ENCODE results near the gene PPFIBP2. TPM values are rescaled to one million over a fixed set of nuclear protein-coding genes. Genes with fewer than 3 reads are reported as not detected.

Gene PPFIBP2
- total and polyA plus RNA-seq, 2 of the 13 experiments (the other 11 are each of a cell fraction or from before 2014, with no cell fraction given): 15.0 to 52.5 TPM

DNA sequence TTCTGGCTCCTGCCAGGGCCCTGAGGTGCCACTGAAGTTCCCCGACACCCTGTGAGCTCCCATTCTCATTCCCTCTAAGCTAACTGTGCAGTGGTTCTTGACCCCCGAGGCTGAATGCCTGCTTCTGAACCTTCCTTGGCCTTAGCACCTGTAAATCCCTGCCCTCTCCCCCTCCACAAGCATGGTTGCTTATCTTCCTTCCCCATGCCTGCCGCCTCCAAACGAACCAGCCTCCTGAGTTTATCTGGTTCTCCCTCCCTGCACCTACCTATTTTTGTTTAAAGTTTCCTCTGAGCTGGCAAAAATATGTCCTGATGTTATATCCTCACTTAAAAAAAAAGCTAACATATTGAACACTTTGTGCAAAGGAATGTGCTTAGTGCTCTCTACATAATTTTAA is 33.9 kb downstream of the PPFIBP2 start:
- no peak overlapping the region for H3K27ac ChIP-seq (ENCODE audit: extremely low read length, insufficient read depth, low read length)
- ChIA-PET POLR2A (no interaction called here), CTCF (ENCODE audit: low intra/inter-chr PET ratio, low total read pairs) (no interaction called here)
- H3K79me2 ChIP-seq (ENCODE audit: insufficient read depth, low read length): no peaks in the 10 kb centered on the region
- intact Hi-C loops (cut with micrococcal nuclease; ENCODE audit: unreplicated experiment) (loop anchor here (2.0 kb wide), 1 partner anchor 35 kb away; the partner anchor contains the start of gene PPFIBP2), in situ Hi-C loops (cut with HindIII; ENCODE audit: extremely low pct_ligation_motif_present, low pct_unique_long_range_greater_than_20kb) (no loop called here)
- no peaks in the 10 kb centered on the region for H4K20me1 ChIP-seq (ENCODE audit: insufficient read depth, low read length)
- H3K9me3 ChIP-seq (ENCODE audit: low read length): no peaks in the 10 kb centered on the region
- no peak overlapping the region for H3K4me3 ChIP-seq (replicated peaks in 1 of 3; ENCODE audit: insufficient read depth in 1 of 3, low read depth in 2 of 3, low read length in 3 of 3)
- BruUV-seq (replicated peaks): no TSS peak
- ATAC-seq (no peak), FAIRE-seq (no peak), DNase-seq (ENCODE audit: low spot score) (no peak)
- WGBS (ENCODE audit: low lambda C conversion rate): 62% methylated on average over 4 of the region's 4 CpGs
- H3K9ac ChIP-seq (ENCODE audit: insufficient read depth, low read depth, low read length): no peak overlapping the region
- H3K36me3 ChIP-seq (replicated peaks in 1 of 2; ENCODE audit: control insufficient read depth in 1 of 2, insufficient read depth in 2 of 2, low read length in 2 of 2): peaks cover 0 to 6% of the 10 kb centered on the region in 2 experiments; a peak in 1 of 5 replicates
- H2AFZ ChIP-seq (ENCODE audit: low read length): no peak overlapping the region
- H3K4me1 ChIP-seq (ENCODE audit: insufficient read depth, low read length): no peaks in the 10 kb centered on the region
- no peaks in the 10 kb centered on the region; a peak in 1 of 5 replicates for H3K27me3 ChIP-seq (ENCODE audit: control insufficient read depth in 1 of 2, insufficient read depth in 2 of 2, low read length in 2 of 2)
- no peak overlapping the region for H3K4me2 ChIP-seq (ENCODE audit: low read depth, low read length)
- TF ChIP-seq KLF16 (CRISPR knock-in tag; IDR thresholded peaks at IDR 0.05) (no peak), GPBP1L1 (CRISPR knock-in tag; IDR thresholded peaks at IDR 0.05) (no peak)
- TF ChIP-seq, protein P1, sequence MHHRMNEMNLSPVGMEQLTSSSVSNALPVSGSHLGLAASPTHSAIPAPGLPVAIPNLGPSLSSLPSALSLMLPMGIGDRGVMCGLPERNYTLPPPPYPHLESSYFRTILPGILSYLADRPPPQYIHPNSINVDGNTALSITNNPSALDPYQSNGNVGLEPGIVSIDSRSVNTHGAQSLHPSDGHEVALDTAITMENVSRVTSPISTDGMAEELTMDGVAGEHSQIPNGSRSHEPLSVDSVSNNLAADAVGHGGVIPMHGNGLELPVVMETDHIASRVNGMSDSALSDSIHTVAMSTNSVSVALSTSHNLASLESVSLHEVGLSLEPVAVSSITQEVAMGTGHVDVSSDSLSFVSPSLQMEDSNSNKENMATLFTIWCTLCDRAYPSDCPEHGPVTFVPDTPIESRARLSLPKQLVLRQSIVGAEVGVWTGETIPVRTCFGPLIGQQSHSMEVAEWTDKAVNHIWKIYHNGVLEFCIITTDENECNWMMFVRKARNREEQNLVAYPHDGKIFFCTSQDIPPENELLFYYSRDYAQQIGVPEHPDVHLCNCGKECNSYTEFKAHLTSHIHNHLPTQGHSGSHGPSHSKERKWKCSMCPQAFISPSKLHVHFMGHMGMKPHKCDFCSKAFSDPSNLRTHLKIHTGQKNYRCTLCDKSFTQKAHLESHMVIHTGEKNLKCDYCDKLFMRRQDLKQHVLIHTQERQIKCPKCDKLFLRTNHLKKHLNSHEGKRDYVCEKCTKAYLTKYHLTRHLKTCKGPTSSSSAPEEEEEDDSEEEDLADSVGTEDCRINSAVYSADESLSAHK (CRISPR knock-in tag; IDR thresholded peaks at IDR 0.05; ENCODE audit: borderline replicate concordance): no peak
